22Rv1 (cell line): Measurements from ENCODE around the gene COP1.
"Not testable (repeated sequence)": the region's sequence is repeated elsewhere in the genome, so short reads cannot be mapped to it uniquely, and the experiment has no call there.

Experiments used
- H3K27ac ChIP-seq: fragments of 450-650 bp; 2 replicates; pipeline ENCODE4 v1.5.1; 2017
- CTCF ChIP-seq: fragments of 450-650 bp; IDR thresholded peaks from 2 replicates; pipeline ENCODE4 v1.5.1; 2017; ENCODE audit warnings: mild to moderate bottlenecking
- ZFX ChIP-seq: fragments of 450-650 bp; IDR thresholded peaks from 2 replicates; pipeline ENCODE4 v1.6.1; 2017; ENCODE audit warnings: antibody characterized with exemption, borderline replicate concordance

COP1 gene

GRCh38 chr1:176043537-176043936 lies 163.5 kb downstream of the COP1 start:
- TF ChIP-seq ZFX (no peak), CTCF (no peak)
- H3K27ac ChIP-seq, result no peak overlapping the region

- TF ChIP-seq CTCF (no peak), ZFX (no peak)
- H3K27ac ChIP-seq, result no peak overlapping the region
Observed at GRCh38 chr1:176033881-176034280, 173.2 kb downstream of the COP1 start.

GRCh38 chr1:176033474-176033873 lies 173.6 kb downstream of the COP1 start:
- H3K27ac ChIP-seq, result no peak overlapping the region
- TF ChIP-seq CTCF, result no peak
- no peak for TF ChIP-seq ZFX

- peak overlapping the region; percentile 47 for H3K27ac ChIP-seq
- TF ChIP-seq ZFX, result no peak
- no peak for TF ChIP-seq CTCF
Observed at GRCh38 chr1:176032040-176032645, 174.9 kb downstream of the COP1 start.

GRCh38 chr1:176029609-176030008 lies 177.5 kb downstream of the COP1 start:
- TF ChIP-seq CTCF (no peak), ZFX (no peak)
- H3K27ac ChIP-seq, result no peak overlapping the region

GRCh38 chr1:176029155-176029554 lies 177.9 kb downstream of the COP1 start:
- H3K27ac ChIP-seq, result no peak overlapping the region
- TF ChIP-seq ZFX, result no peak

GRCh38 chr1:176027934-176028333 lies 179.2 kb downstream of the COP1 start:
- not testable (repeated sequence) for H3K27ac ChIP-seq

GRCh38 chr1:176022574-176022973 lies 184.5 kb downstream of the COP1 start:
- TF ChIP-seq ZFX (no peak), CTCF (no peak)

GRCh38 chr1:176017722-176018121 lies 189.4 kb downstream of the COP1 start:
- TF ChIP-seq CTCF (no peak), ZFX (no peak)
- no peak overlapping the region for H3K27ac ChIP-seq

More at GRCh38 chr1:176022574-176022973, 184.5 kb downstream of the COP1 start:
- H3K27ac ChIP-seq, result no peak overlapping the region
